Activated CD8-positive, alpha-beta memory T cell treated with anti-CD3 and anti-CD28 coated beads for 48 hours (primary cell): ENCODE results near the gene POF1B.
"Not testable (repeated sequence)": the region's sequence is repeated elsewhere in the genome, so short reads cannot be mapped to it uniquely, and the experiment has no call there.

Source experiments
- DNase-seq, 3 experiments: peaks; one replicate each; pipeline ENCODE4 v3.0.0-alpha.2; 2020; ENCODE audit warnings: low read depth in 2 of 3, low spot score in 2 of 3

Gene POF1B

GRCh38 chrX:85379174-85379907 is at the start of gene POF1B:
Gene POF1B (minus strand): TSS chrX:85379665. CDS start chrX:85379454, 211 bp downstream.
- DNase-seq, result no peak

- no peak for DNase-seq
Observed at GRCh38 chrX:85429066-85429465, 49.6 kb upstream of the POF1B start.

GRCh38 chrX:85419293-85419692 is 39.8 kb upstream of the POF1B start:
- DNase-seq, result no peak

GRCh38 chrX:85391878-85392238 is 12.4 kb upstream of the POF1B start:
- no peak for DNase-seq

GRCh38 chrX:85391185-85391877 is 11.9 kb upstream of the POF1B start:
- no peak for DNase-seq

GRCh38 chrX:85381602-85382001 is 2.1 kb upstream of the POF1B start:
- DNase-seq, result no peak

- no peak for DNase-seq
Observed at GRCh38 chrX:85378461-85378860, 1.0 kb downstream of the POF1B start.

GRCh38 chrX:85375333-85375738 is 4.1 kb downstream of the POF1B start:
- DNase-seq, result no peak

- DNase-seq, result no peak
Observed at GRCh38 chrX:85365370-85365995, 14.0 kb downstream of the POF1B start.

- DNase-seq, result no peak
Observed at GRCh38 chrX:85359051-85359450, 20.4 kb downstream of the POF1B start.

- no peak for DNase-seq
Observed at GRCh38 chrX:85345523-85345922, 33.9 kb downstream of the POF1B start.

GRCh38 chrX:85327060-85327333 is 52.5 kb downstream of the POF1B start:
- DNase-seq, result no peak

GRCh38 chrX:85326234-85327059 is 53.0 kb downstream of the POF1B start:
- no peak for DNase-seq

GRCh38 chrX:85311348-85311747 is 68.1 kb downstream of the POF1B start:
- not testable (repeated sequence) for DNase-seq

GRCh38 chrX:85309717-85310116 is 69.7 kb downstream of the POF1B start:
- no peak for DNase-seq

GRCh38 chrX:85303544-85303943 is 75.9 kb downstream of the POF1B start:
- DNase-seq, result no peak

- DNase-seq, result no peak
Observed at GRCh38 chrX:85288992-85289723, 90.3 kb downstream of the POF1B start.

GRCh38 chrX:85285286-85285685 is 94.2 kb downstream of the POF1B start:
- DNase-seq, result not testable (repeated sequence)

- no peak for DNase-seq
Observed at GRCh38 chrX:85244450-85245211, 134.8 kb downstream of the POF1B start.

- DNase-seq, result no peak
Observed at GRCh38 chrX:85243761-85244449, 135.6 kb downstream of the POF1B start, which contains the start of the genes SATL1 and ZNF711. Gene SATL1 (minus strand): TSS chrX:85243779. CDS start chrX:85108968, 134,811 bp downstream. Gene ZNF711 (plus strand): TSS chrX:85243991. CDS start chrX:85247573, 3,582 bp downstream.
